HL-60 (cell line): Measurements from ENCODE around the gene DENND1A.

Source experiments
- CTCF ChIP-seq: IDR thresholded peaks from one replicate; pipeline ENCODE4 v1.5.1; 2011; ENCODE audit warnings: low read length, control low read depth, inconsistent platforms; ENCODE audit not compliant: insufficient read depth
- SPI1 ChIP-seq: IDR thresholded peaks from 2 replicates; pipeline ENCODE4 v1.6.1; 2012; ENCODE audit warnings: low read depth, mild to moderate bottlenecking, borderline replicate concordance

- TF ChIP-seq CTCF (no peak), SPI1 (no peak)
These were observed 540.2 kb downstream of the DENND1A start for GRCh38 chr9:123389698-123390097.
